ENCODE results near the gene SLIT3. TPM values are rescaled to one million over a fixed set of nuclear protein-coding genes. Genes with fewer than 3 reads are reported as not detected.
"Not testable (repeated sequence)": the region's sequence is repeated elsewhere in the genome, so short reads cannot be mapped to it uniquely, and the experiment has no call there.

Gene SLIT3
- polyA plus RNA-seq, 4 donors: 44.8 to 57.0 (median 49.6) TPM

DNA sequence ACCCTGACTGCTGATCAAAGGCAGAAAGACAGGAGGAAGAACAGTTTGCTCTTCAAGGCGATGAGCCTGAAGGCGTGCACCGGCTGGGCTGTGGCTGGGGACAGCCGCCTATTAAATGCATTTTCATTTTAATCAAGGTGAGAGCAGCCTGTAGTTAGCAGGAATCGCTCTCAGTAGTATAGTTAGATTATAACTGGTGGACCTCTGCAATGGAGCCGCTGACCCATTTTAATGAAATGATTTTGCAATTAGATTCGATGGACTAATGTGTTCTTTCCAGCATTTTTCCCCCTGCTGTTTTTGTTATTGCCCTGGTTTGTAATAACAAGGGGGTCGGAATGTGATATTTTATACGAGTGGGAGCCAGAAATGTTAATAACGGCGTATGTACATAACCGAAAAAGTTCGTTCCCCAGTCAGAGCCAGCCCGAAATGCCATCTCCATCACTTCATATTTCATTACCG, 535.8 kb downstream of the SLIT3 start:
- DNase-seq (ENCODE audit: low read depth in 4 of 4, low spot score in 2 of 4): no peak

DNA sequence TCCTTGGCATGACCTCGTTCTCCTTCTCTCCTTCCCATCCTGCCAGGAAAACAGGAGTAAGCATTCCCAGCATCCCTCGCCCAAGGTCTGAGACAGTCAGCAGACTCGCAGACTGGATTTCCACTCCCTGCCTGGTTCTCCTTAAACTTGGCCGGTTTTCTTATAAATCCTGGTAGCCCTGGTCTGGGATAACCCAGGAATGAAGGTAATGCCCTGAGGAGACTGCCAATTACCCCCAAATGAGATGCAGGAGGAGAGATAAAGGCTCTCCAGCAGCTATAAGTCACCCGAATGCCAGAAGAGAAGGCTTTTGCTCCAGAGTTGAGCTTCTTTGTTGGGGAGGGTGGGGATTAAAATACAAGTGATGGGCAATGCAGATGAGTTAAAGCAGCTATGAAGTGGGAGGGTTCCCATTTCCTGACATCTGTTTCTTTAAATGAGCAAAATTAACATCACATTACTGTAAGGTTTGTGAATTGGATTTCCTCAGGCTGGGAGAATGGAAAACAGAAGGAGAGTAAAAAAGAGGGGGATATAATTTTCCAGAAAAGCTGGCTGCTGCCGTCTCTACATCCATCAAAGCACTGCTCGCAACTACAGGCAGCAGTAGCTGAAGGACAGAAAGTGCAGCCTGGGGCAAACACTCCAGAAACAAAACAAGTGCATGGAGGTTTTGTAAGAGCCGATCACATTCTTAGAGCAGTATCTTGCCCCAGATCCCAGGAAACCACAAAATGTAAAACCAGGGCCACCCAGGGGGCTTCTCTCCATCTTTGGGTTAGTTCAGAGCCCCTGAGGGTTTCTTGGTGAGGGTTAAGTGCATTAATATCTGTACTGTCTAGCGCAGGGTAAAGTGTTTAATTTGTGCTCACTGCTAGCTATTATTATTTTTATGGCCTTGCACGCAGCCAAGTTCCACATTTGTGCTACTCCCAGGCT, 544.2 kb downstream of the SLIT3 start:
- no peak for DNase-seq (ENCODE audit: low read depth in 4 of 4, low spot score in 2 of 4)

DNA sequence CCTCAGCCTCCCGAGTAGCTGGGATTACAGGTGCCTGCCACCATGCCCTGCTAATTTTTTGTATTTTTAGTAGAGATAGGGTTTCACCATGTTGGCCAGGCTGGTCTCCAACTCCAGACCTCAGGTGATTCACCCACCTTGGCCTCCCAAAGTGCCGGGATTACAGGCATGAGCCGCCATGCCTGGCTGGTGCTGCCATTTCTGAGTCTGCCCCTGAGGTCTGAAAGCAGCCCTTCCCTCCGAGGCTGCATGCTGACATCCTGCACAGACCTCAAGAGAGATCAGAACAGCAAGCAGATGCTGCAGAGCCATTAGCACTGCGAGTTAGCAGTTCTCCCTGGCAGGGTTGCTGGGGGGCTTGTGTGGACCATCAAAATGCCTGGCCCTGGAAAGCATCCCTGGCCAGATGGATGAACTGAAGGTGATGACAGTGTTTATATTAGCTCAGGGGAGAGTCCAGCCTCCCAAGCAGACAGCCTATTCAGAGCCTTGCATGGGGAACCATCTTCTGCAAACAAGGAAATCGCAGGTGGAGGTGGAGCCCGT, 545.3 kb downstream of the SLIT3 start:
- no peak for DNase-seq (ENCODE audit: low read depth in 4 of 4, low spot score in 2 of 4)

DNA sequence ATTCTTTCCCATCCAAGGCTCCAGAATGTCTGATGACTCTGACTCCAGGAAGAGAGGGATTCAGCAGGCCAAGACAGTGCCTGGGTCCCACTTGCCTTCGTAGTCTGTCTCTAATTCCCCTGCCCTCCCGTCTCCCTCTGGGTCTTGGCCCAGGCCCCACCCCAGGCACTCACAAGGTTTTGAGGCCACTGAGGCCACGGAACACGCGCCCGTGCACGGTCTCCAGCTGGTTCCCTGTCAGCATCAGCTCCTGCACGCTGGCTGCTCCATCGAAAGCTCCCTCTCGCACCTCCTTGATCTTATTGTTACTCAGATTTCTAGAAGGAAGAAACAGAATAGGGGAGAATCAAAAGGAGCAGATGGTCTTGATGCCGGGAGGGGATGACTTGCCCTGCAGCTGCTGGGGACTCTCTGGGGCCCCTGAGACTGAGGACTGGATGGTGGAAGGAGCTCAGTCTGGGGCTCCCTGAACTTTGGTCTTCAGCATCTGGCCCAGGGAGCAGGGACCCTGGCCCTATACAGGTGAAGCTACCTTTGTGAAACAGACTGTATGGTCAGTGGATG, 547.2 kb downstream of the SLIT3 start:
- DNase-seq (ENCODE audit: low read depth in 4 of 4, low spot score in 2 of 4): no peak

DNA sequence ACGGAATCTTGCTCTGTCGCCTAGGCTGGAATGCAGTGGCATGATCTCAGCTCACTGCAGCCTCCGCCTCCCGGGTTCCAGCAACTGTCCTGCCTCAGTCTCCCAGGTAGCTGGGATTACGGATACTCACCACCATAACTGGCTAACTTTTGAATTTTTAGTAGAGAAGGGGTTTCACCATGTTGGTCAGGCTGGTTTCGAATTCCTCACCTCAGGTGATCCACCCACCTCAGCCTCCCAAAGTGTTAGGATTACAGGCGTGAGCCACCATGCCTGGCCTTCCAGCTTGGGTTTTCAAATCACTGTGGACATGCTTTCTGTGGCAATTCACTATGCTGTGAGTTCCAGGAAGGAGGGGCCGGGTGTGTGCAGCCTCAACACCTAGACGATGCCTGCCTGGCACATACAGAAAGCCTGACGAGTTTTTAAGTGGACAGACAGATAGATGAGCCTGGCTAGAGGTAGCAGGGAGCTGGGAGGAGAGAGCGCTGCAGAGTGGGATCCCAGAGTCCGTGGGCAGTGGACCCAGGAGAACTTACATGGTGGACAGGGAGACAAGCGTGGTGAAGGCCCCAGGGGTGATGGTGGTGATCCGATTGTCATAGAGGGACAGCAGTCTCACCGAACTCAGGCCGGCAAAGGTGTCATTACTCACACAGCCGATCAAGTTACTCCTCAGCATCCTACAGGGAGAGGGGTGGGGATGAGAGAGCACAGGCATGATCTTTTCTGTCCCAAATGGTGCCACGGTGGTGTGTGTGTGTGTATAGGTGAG, 548.3 kb downstream of the SLIT3 start:
- no peak for DNase-seq (ENCODE audit: low read depth in 4 of 4, low spot score in 2 of 4)

DNA sequence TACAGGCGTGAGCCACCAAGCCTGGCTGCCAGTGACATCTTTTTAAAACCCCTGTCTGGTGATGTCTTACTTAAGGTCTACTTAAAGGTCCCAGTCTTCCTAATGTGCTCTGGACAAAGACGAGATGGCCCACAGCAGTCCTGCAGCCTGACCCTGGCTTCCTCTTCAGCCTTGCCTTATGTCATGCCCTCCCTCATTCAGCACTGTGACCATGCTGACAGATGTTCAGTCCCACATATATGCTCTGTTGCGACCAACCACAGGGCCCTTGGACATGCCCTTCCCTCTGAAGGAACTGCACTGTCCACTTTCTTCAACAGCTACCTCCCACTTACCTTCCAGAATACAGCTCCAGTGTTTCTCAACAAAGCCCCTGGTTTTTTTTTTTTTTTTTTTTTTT, 548.9 kb downstream of the SLIT3 start:
- DNase-seq (ENCODE audit: low read depth in 4 of 4, low spot score in 2 of 4): no peak

DNA sequence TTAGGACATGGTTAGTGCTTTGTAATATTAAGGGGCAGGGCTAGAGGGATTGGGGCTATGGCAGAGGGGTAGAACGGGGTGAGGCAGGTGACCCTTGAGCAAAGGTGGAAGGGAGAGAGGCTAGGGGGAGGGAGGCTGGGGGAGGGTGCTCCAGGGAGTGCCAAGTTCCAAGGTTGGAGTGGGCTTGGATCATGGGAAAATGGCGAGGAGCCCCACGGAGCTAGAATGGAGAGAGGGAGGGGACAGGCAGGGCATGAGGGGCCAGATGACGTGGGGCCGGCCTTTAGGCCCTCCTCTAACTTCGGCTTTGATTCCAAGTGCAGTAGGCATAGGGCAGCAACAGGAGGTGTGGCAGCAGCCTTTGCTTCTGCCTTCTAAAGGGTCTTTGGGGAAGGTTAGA, 550.0 kb downstream of the SLIT3 start:
- no peak for DNase-seq (ENCODE audit: low read depth in 4 of 4, low spot score in 2 of 4)

DNA sequence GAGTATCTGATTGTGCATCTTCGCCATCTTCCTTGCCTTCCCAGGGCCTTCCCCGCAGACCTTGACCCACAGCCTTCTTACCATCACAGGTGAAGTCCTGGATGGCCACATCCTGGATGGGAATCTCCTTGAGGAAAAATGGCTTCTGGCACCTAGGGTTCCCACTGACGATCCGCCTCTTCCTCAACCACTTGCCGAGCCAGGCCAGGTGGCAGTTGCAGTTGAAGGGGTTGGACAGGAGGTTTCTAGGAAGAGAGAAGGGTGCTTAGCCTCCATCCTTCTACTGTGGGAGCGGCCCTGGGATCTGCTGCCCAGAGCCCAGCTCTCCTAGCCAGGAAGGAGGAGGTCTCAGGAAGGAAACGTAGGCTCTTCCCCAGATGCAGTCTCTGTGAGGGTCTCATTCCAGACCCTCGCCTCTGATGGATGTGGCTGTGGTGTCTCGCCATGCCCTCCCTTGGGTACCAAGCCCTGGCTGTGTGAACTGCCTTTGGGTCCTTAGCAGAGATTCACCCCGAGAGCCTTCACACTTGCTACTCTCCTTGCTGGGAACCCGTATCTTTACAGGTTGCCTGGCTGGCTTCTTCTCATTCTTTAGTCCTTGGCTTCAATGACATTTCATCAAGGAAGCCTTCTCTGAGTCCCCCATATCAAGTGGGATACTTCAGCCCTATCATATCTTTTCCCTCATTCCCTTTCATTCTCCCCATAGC, 551.4 kb downstream of the SLIT3 start:
- DNase-seq (ENCODE audit: low read depth in 4 of 4, low spot score in 2 of 4): no peak

DNA sequence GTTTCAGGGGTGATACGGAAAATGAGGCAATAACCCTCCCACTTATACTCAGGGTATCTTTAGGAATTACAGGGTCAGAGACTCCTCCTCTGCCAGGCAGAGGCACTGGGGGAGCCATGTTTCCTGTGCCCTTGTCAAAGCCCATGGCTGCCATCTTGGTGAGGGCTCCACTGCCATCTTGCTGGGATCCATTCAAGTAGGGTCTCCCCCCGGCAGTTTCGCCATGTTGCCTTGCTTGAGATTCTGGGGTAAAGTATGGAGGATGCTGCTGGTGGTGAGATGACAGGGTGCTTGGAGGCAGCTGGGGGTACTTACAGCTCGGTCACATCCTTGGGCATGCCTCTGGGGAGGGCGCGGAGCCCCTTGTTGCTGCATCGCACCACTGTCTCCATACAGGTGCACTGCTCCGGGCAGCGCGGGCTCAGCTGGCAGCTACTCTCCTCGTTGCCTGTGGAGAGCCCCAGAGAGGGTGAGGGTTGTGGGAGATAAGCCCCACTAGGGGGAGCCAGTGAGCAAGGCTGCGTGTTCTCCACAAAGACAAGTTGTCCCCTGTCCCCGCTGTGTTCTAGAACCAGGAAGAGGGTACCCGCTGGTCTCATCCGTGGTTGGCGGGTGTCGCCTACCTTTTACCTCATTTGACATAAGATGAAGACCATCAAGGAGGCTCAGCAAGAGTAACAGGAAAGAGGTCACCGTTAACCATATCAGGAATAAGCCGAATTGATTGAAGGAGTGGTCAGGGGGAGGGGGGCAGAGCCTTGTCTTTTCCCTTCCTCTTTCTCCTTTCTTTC, 552.8 kb downstream of the SLIT3 start:
- DNase-seq (ENCODE audit: low read depth in 4 of 4, low spot score in 2 of 4): no peak

DNA sequence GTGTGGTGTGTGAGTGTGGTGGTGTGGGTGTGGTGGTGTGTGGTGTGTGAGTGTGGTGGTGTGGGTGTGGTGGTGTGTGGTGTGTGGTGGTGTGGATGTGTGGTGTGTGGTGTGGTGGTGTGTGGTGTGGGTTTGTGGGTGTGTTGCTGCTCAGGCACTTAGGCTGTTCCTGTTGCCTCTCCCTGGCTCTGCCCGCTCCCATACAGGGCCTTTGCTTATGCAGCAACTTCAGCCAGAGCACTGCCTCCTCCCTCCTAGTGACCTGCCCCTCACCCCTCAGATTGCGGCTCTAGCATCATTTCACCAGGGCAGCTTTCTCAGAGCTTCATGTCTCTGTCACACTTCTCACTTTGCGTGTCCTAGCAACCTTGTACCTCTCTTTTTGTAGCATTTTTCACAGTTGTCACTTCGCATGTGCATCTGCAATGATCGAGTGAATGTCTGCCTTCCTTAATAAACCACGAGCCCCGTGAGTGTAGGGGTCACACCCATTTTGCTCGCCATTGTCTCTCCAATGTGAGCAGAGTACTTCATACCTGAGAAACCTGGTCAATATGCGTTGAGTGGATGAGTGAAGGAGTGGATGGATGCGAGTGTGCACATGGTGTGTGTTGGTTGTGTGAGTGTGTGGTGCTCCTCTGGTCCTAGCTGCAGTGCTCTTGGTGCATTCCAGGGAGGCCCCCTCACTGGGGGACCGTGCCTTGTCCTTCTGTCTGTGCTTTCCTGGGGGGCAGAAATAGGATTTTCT, 553.9 kb downstream of the SLIT3 start:
- no peak for DNase-seq (ENCODE audit: low read depth in 4 of 4, low spot score in 2 of 4)

DNA sequence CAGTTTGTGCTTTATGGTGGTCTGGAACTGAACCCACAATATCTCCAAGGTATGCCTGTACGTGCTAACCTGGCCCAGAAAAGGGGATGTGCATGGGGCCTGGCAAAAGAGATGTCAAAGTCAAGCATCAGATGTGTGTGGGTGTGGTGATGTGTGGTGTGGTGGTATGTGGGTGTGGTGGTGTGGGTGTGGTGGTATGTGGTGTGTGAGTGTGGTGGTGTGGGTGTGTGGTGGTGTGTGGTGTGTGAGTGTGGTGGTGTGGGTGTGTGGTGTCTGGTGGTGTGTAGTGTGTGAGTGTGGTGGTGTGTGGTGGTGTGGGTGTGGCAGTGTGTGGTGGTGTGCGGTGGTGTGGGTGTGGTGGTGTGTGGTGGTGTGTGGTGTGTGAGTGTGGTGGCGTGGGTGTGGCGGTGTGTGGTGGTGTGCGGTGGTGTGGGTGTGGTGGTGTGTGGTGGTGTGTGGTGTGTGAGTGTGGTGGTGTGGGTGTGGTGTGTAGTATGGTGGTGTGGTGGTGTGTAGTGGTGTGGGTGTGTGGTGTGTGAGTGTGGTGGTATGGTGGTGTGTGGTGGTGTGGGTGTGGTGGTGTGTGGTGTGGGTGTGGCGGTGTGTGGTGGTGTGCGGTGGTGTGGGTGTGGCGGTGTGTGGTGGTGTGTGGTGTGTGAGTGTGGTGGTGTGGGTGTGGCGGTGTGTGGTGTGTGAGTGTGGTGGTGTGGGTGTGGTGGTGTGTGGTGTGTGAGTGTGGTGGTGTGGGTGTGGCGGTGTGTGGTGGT, 554.6 kb downstream of the SLIT3 start:
- DNase-seq (ENCODE audit: low read depth in 4 of 4, low spot score in 2 of 4): not testable (repeated sequence)

DNA sequence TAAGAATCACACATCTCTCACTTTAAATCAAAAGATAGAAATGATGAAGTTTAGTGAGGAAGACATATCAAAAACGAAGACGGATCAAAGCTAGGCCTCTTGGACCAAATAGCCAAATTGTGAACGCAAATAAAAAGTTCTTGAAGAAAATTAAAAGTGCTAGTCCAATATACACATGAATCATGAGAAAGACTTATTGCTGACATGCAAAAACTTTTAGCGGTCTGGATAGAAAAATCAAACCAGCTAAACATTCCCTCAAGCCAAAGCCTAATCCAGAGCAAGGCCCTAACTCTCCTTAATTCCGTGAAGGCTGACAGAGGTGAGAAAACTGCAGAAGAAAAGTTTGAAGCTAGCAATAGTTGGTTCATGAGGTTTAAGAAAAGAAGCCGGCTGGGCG, 557.3 kb downstream of the SLIT3 start:
- no peak for DNase-seq (ENCODE audit: low read depth in 4 of 4, low spot score in 2 of 4)

DNA sequence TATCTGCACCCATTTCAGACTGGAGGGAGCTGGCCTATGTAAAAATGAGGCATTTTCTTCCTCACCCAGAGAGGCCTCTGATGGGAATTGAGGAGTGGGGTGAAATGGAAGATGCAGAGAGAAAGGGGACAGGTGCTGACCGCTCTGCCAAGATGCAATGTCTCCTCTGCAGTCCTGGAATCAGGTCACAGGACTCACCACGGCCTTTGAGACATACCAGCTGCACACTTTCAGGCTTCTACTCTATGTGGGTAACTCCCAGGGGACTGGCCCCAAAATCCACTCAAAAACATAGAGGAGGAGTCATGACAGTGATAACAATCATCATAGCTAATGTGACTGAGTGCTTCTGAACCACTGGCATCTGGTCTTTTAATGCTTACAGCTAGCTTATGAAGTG, 558.6 kb downstream of the SLIT3 start:
- not testable (repeated sequence) for DNase-seq (ENCODE audit: low read depth in 4 of 4, low spot score in 2 of 4)

DNA sequence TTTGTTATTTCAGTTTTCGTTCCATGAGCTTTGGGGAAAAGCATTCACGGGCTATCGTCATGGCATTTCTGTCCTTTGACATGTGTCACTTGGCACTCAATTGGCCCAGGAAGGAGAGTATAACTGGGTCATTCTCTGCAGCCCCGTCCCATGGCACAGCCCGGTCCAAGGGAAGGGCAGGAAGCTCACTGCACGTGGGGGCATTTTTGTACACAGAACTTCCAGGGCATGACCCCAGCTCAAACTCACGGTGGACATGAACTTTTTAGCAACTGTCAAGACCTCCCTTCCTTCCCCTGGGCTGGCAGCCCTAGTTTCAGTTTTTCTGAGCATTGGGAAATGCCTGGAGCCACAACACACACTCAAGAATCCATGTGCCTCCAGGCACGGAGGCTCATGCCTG, 560.1 kb downstream of the SLIT3 start:
- no peak for DNase-seq (ENCODE audit: low read depth in 4 of 4, low spot score in 2 of 4)

DNA sequence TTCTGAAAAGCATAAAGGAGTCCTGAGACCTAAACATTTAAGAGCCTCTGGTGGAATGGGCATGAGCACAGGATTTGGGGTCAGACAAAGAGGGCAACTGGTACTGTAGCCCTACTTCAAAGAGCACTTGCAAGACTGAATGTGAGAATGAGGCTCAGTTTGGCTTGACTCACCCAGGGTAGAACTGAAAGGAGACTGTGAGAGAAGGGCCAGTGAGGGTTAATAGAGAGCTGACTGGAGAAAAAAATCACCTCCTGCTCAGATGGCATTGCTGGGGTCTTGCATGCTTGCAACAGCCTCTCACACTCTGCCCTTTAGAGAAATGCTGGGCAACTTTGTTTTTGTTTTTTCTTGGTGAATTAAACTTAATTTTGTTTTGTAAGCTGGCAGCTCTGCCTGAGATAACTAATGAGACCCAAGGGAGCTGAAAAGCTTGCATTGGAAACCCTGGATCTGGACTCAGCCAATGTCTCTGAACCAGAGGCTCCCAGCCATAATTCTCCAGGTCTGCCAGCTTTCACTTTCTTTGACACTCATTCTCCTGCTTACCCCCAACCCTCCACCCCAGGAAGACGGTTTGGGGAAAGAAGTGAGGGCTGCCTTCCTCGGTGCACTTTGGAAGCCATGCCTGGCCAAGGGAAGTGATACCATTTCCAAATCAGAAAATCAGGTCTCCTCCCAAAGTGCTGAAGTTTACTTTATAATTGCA, 560.7 kb downstream of the SLIT3 start:
- no peak for DNase-seq (ENCODE audit: low read depth in 4 of 4, low spot score in 2 of 4)

DNA sequence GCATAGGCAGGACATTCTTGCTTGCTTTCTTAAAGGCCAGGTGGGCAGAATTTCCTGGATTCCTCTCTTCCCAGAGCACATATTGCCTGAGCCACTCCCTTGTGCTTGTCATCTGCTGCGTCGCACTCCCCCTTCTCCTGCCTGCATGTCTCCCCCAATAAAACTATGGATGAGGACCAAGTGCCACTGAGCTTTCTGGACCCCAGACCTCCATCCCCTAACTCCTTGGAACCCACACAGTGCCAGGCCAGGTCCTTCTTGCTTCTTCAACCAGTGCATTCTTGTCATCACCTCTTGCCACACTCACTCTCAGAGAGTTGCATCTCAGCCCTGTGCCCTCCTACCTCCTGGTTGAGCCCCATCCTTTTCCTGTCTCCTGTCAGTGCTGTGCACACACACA, 563.9 kb downstream of the SLIT3 start:
- no peak for DNase-seq (ENCODE audit: low read depth in 4 of 4, low spot score in 2 of 4)

DNA sequence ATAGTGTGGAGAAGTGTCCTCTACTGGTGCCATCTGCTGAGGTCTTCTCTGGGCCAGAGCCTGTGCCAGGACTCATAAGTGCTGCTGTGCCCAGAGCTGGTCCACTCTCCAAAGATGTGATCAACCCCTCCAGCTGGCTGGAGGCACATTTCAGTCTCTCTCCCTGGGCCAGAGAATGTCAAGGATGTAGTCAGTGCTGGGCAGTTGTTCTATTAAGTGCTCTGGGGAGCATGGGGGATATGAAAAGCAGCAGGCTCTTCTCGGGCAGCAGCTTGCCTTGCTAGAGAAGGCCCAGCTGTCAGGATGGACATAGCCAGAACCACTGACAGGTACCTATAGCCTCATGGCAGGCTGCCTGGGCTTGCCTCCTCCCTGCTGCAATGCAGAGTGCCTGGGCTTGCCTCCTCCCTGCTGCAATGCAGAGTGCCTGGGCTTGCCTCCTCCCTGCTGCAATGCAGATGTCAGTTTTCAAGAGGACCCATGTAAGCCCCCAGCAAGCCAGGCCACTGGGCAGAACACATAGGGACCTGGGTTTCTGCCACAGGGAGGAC, 564.6 kb downstream of the SLIT3 start:
- no peak for DNase-seq (ENCODE audit: low read depth in 4 of 4, low spot score in 2 of 4)
